ENCODE results near the gene DNMT3A. TPM values are rescaled to one million over a fixed set of nuclear protein-coding genes. Genes with fewer than 3 reads are reported as not detected.

Gene DNMT3A
- total and polyA plus RNA-seq, 2 experiments from 2014 or later = 47.2 to 80.4 TPM

- TF ChIP-seq REST (IDR thresholded peaks at IDR 0.05; ENCODE audit: unreplicated experiment) (no peak), ZNF114 (CRISPR knock-in tag; IDR thresholded peaks at IDR 0.05) (no peak)
Measured at GRCh38 chr2:25283921-25284320, 57.8 kb downstream of the DNMT3A start (continued).

GRCh38 chr2:25281941-25282340 lies 59.8 kb downstream of the DNMT3A start:
- ATAC-seq = no peak
- Histone ChIP-seq H4K20me1 (replicated peaks; ENCODE audit: insufficient read depth) (no peaks in the 10 kb centered on the region), H3K4me3 (no peak overlapping the region), H3K79me2 (replicated peaks; ENCODE audit: insufficient read depth) (no peaks in the 10 kb centered on the region), H3K9me2 (ENCODE audit: insufficient read depth) (no peaks in the 10 kb centered on the region), H3K27ac (ENCODE audit: low read depth) (no peak overlapping the region), H3F3A (replicated peaks; ENCODE audit: low read depth) (peaks cover 3% of the 10 kb centered on the region; the same call in 1 of the 2 replicates), H3K4me2 (no peak overlapping the region), H2AFZ (no peak overlapping the region), H3K27me3 (ENCODE audit: insufficient read depth) (no peaks in the 10 kb centered on the region), H3K36me3 (ENCODE audit: insufficient read depth) (no peaks in the 10 kb centered on the region; the same call in 1 of the 2 replicates), H3K4me1 (ENCODE audit: insufficient read depth) (peaks cover 42% of the 10 kb centered on the region)
- no peak overlapping the region for H3K27ac Mint-ChIP-seq
- no peaks in the 10 kb centered on the region; the same call in 2 of the 3 replicates for H3K36me3 Mint-ChIP-seq (ENCODE audit: low read depth)
- peaks cover 61% of the 10 kb centered on the region for H3K4me1 Mint-ChIP-seq
- no peaks in the 10 kb centered on the region for H3K9me3 Mint-ChIP-seq
- DNase-seq (ENCODE audit: low spot score) = no peak
- H3K27me3 Mint-ChIP-seq (ENCODE audit: insufficient read depth, low read depth, poor library complexity) = peaks cover 33% of the 10 kb centered on the region
- H3K4me3 Mint-ChIP-seq = no peak overlapping the region
- no peak for TF ChIP-seq EZH2 (IDR thresholded peaks at IDR 0.05; ENCODE audit: low read depth, unreplicated experiment)
- no peak for TF ChIP-seq EZH2phosphoT487 (IDR thresholded peaks at IDR 0.05; ENCODE audit: unreplicated experiment)
- no peak for TF ChIP-seq ZNF114 (CRISPR knock-in tag; IDR thresholded peaks at IDR 0.05)
- TF ChIP-seq POLR2AphosphoS5 (IDR thresholded peaks at IDR 0.05; ENCODE audit: low read depth) = no peak
- no peak for TF ChIP-seq ZNF331 (CRISPR knock-in tag; IDR thresholded peaks at IDR 0.05; ENCODE audit: low read depth)
- TF ChIP-seq ZNF462 (CRISPR knock-in tag; IDR thresholded peaks at IDR 0.05) = no peak
- TF ChIP-seq REST (IDR thresholded peaks at IDR 0.05; ENCODE audit: unreplicated experiment) = no peak
- TF ChIP-seq CREB1 (CRISPR knock-in tag; IDR thresholded peaks at IDR 0.05; ENCODE audit: low read depth) = no peak
- no peak for TF ChIP-seq STAT1 (IDR thresholded peaks at IDR 0.05; ENCODE audit: unreplicated experiment)
- TF ChIP-seq CTCF (conservative IDR thresholded peaks at IDR 0.05; ENCODE audit: low read depth in 2 of 2) = no peak

Measured in GM23338 (cell line).